SK-N-SH (cell line): ENCODE measurements around the gene OR10H5. TPM values are rescaled to one million over a fixed set of nuclear protein-coding genes. Genes with fewer than 3 reads are reported as not detected.
A peak's percentile ranks its signal among the peaks of the same experiment; 100 is the strongest.

Experiments
- CTCF ChIA-PET: fragments of 300-600, 350-600 bp; formaldehyde crosslinking; extraction: SDS; loops from one replicate; lab custom pipeline; 2021; lab: Yijun Ruan, JAX
- POLR2A ChIA-PET: fragments of 350-600 bp; sonication (Branson Sonifier 250); formaldehyde crosslinking; extraction: SDS; loops from one replicate; lab custom pipeline; 2020; ENCODE audit warnings: antibody characterized with exemption, inconsistent platforms; lab: Yijun Ruan, JAX
- DNase-seq: peaks from one replicate; pipeline ENCODE4 v3.0.0; 2012
- H2AFZ ChIP-seq: fragments of 200-600 bp; sonication (generic); 2 replicates; pipeline ENCODE4 v1.8.1; 2016; ENCODE audit warnings: antibody characterized with exemption, mild to moderate bottlenecking, low read depth
- H3F3A ChIP-seq: fragments of 200-600 bp; sonication (generic); replicated peaks from 2 replicates; pipeline ENCODE3; 2016; ENCODE audit warnings: antibody characterized with exemption, mild to moderate bottlenecking; ENCODE audit not compliant: insufficient read depth
- H3K27ac ChIP-seq, 2 experiments: fragments of 200-500 bp in 1 of 2; fragments of 200-600 bp in 1 of 2; sonication (Bioruptor generic) in 1 of 2; sonication (generic), shearing (Covaris generic) in 1 of 2; 2 replicates each; pipeline versions ENCODE4 v1.5.1 to v1.6.1; 2014 to 2016; ENCODE audit warnings: low read depth in 2 of 2, inconsistent platforms in 1 of 2, low read length in 1 of 2, mild to moderate bottlenecking in 1 of 2, mixed read lengths in 1 of 2
- H3K27me3 ChIP-seq: fragments of 200-600 bp; sonication (generic), shearing (Covaris generic); 2 replicates; pipeline ENCODE4 v1.6.1; 2016; ENCODE audit warnings: mixed run types; ENCODE audit not compliant: insufficient read depth
- H3K36me3 ChIP-seq, 2 experiments: fragments of 200-500 bp in 1 of 2; fragments of 200-600 bp in 1 of 2; sonication (Bioruptor generic) in 1 of 2; sonication (generic) in 1 of 2; replicated peaks in 1 of 2; 2 replicates each; pipeline versions ENCODE3 to v1.5.1; 2014 to 2016; ENCODE audit warnings: low read length in 1 of 2, mild to moderate bottlenecking in 1 of 2; ENCODE audit not compliant: insufficient read depth in 2 of 2, control insufficient read depth in 1 of 2
- H3K4me1 ChIP-seq, 2 experiments: fragments of 200-500 bp in 1 of 2; fragments of 200-600 bp in 1 of 2; sonication (Bioruptor generic) in 1 of 2; sonication (generic), shearing (Covaris generic) in 1 of 2; 2 replicates each; pipeline versions ENCODE4 v1.5.1 to v1.6.1; 2014 to 2016; ENCODE audit warnings: low read depth in 1 of 2, low read length in 1 of 2, mixed run types in 1 of 2; ENCODE audit not compliant: insufficient read depth in 2 of 2, control insufficient read depth in 1 of 2
- H3K4me2 ChIP-seq: fragments of 200-600 bp; sonication (generic), shearing (Covaris generic); 2 replicates; pipeline ENCODE4 v1.6.1; 2017; ENCODE audit warnings: mixed run types
- H3K4me3 ChIP-seq, 2 experiments: fragments of 200-500 bp in 1 of 2; fragments of 200-600 bp in 1 of 2; sonication (Bioruptor generic) in 1 of 2; sonication (generic), shearing (Covaris generic) in 1 of 2; 2 replicates each; pipeline versions ENCODE4 v1.5.1 to v1.8.1; 2014 to 2016; ENCODE audit warnings: low read depth in 2 of 2, inconsistent platforms in 1 of 2, low read length in 1 of 2, mild to moderate bottlenecking in 1 of 2, mixed read lengths in 1 of 2, moderate library complexity in 1 of 2
- H3K79me2 ChIP-seq: fragments of 200-600 bp; sonication (generic); 2 replicates; pipeline ENCODE4 v1.8.1; 2017; ENCODE audit warnings: mild to moderate bottlenecking; ENCODE audit not compliant: insufficient read depth
- H3K9ac ChIP-seq: fragments of 200-600 bp; sonication (generic); 2 replicates; pipeline ENCODE4 v1.6.1; 2017; ENCODE audit warnings: mixed run types
- H3K9me2 ChIP-seq: fragments of 200-600 bp; sonication (generic); 2 replicates; pipeline ENCODE4 v1.6.1; 2017; ENCODE audit warnings: mixed run types
- H3K9me3 ChIP-seq: fragments of 200-600 bp; sonication (generic); 2 replicates; pipeline ENCODE4 v1.6.1; 2017; ENCODE audit warnings: mixed run types, mild to moderate bottlenecking, moderate library complexity
- H4K20me1 ChIP-seq: fragments of 200-600 bp; sonication (generic); 2 replicates; pipeline ENCODE4 v1.6.1; 2017; ENCODE audit warnings: mild to moderate bottlenecking, mixed run types; ENCODE audit not compliant: insufficient read depth
- EP300 ChIP-seq, 2 experiments: IDR thresholded peaks; 2 replicates each; pipeline versions ENCODE4 v1.4.0 to v1.6.1; 2012; ENCODE audit warnings: borderline replicate concordance in 1 of 2, low read depth in 1 of 2, low read length in 1 of 2
- MXI1 ChIP-seq: IDR thresholded peaks from 2 replicates; pipeline ENCODE4 v1.6.1; 2012; ENCODE audit warnings: mild to moderate bottlenecking, low read depth, low read length, improper control_type of control experiment
- RAD21 ChIP-seq: IDR thresholded peaks from 2 replicates; pipeline ENCODE4 v1.6.1; 2012; ENCODE audit warnings: mild to moderate bottlenecking, low read length
- TEAD4 ChIP-seq: IDR thresholded peaks from 2 replicates; pipeline ENCODE4 v1.4.0; 2012; ENCODE audit warnings: mild to moderate bottlenecking, borderline replicate concordance; ENCODE audit not compliant: insufficient read depth
- WGBS: methylation state at CpG from one replicate; pipeline ENCODE4 v1.1.6; 2017; ENCODE audit warnings: low lambda C conversion rate; 5-methylcytosine and 5-hydroxymethylcytosine counted together
- polyA plus RNA-seq, 3 experiments: library from polyadenylated mRNA; depleted of rRNA; stranded (reverse); fragments of >200 nt; gene quantifications; 2 replicates each; pipeline ENCODE4 v1.2.3, GENCODE V29; 2012
- TF ChIP-seq, protein P1 (sequence below): fragments of 150-350 bp; IDR thresholded peaks from 2 replicates; pipeline ENCODE4 v1.6.1; 2016; ENCODE audit warnings: mild to moderate bottlenecking, low read depth, low read length
- TF ChIP-seq, protein P2 (sequence below): fragments of 200-600 bp; sonication (generic); IDR thresholded peaks from 2 replicates; pipeline ENCODE4 v1.6.1; 2017; ENCODE audit warnings: antibody characterized with exemption, mild to moderate bottlenecking, moderate library complexity
- TF ChIP-seq, protein P3 (sequence below): fragments of 150-350 bp; IDR thresholded peaks from 2 replicates; pipeline ENCODE4 v1.6.1; 2017; ENCODE audit warnings: antibody characterized with exemption, low read length, low read depth, borderline replicate concordance
- TF ChIP-seq, protein P4 (sequence below): IDR thresholded peaks from 2 replicates; pipeline ENCODE4; 2012
- TF ChIP-seq, protein P5 (sequence below): IDR thresholded peaks from 2 replicates; pipeline ENCODE4 v1.4.0; 2012; ENCODE audit warnings: low read depth, borderline replicate concordance

OR10H5 gene
- polyA plus RNA-seq, 1 of the 3 experiments (the other 2 are of a cell fraction), result not detected

DNA sequence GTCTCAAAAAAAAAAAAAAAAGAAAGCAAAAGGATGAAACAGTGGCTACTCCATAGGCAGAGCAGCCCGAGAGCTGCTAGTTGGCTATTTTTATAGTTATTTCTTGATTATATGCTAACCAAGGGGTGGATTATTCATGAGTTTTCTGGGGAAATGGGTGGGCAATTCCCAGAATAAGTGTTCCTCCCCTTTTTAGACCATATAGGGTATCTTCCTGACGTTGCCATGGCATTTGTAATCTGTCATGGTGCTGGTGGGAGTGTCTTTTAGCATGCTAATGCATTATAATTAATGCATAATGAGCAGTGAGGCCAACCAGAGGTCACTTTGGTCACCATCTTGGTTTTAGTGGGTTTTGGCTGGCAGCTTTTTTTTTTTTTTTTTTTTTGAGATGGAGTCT, 53.4 kb downstream of the OR10H5 start:
- POLR2A ChIA-PET, result no interaction called here
- no peak overlapping the region for H2AFZ ChIP-seq
- no peaks in the 10 kb centered on the region for H4K20me1 ChIP-seq
- no peak overlapping the region for H3K27ac ChIP-seq
- no peak overlapping the region for H3K4me3 ChIP-seq
- no peak for TF ChIP-seq TEAD4
- no peak for TF ChIP-seq EP300 (IDR thresholded peaks at IDR 0.05; ENCODE audit: borderline replicate concordance in 1 of 2, low read depth in 1 of 2, low read length in 1 of 2)
- TF ChIP-seq, protein P1, sequence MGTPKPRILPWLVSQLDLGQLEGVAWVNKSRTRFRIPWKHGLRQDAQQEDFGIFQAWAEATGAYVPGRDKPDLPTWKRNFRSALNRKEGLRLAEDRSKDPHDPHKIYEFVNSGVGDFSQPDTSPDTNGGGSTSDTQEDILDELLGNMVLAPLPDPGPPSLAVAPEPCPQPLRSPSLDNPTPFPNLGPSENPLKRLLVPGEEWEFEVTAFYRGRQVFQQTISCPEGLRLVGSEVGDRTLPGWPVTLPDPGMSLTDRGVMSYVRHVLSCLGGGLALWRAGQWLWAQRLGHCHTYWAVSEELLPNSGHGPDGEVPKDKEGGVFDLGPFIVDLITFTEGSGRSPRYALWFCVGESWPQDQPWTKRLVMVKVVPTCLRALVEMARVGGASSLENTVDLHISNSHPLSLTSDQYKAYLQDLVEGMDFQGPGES, result no peak
- TF ChIP-seq MXI1, result no peak
- TF ChIP-seq, all 33 proteins: peak for 0
- H3F3A ChIP-seq, result peaks cover 4% of the 10 kb centered on the region
- H3K27me3 ChIP-seq, result peaks cover under 1% of the 10 kb centered on the region; the same call in 1 of the 2 replicates
- no peak overlapping the region for H3K4me2 ChIP-seq
- 0% methylated on average over 2 of the region's 2 CpGs for WGBS
- H3K4me1 ChIP-seq, result peaks cover 2 to 4% of the 10 kb centered on the region in 2 experiments; a peak in 2 of 4 replicates
- no peak overlapping the region for H3K9ac ChIP-seq
- H3K9me3 ChIP-seq, result no peaks in the 10 kb centered on the region
- no peak for DNase-seq
- H3K36me3 ChIP-seq, result no peaks in the 10 kb centered on the region
- no peaks in the 10 kb centered on the region for H3K9me2 ChIP-seq
- H3K79me2 ChIP-seq, result no peaks in the 10 kb centered on the region
- CTCF ChIA-PET, result no interaction called here

DNA sequence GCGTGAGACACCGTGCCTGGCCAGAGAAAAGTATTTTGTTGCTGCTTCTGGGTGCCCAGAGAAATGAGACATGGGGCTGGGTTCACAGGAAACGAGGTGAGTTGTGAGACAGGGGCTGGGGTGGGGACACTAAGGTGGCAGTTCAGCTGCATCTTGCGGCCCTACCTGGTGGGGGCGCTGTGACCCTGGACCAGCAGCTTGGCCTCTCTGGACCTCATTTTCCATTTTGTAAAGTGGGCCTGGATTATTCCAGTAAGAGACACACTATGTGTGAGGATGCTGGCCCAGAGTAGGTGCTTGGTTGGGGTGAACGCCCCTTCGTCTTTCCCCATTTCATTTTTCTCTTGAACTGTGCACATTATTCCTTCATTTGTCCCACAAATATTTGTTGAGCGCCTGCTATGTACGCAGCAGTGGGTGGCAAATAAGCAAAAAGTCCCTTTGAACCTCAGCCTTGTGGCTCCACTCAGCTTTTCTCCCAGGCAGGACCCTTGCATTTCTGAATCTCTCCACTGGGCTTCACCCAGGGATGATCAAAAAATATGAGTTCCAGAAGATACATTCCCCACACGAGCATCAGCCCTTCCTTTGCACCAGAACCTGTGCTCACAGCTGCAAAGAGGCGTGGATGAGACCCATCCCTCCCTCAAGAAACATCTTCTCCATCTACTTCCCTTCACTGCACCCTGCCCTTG, 54.6 kb downstream of the OR10H5 start:
- Histone ChIP-seq H3K36me3 (no peaks in the 10 kb centered on the region), H3K79me2 (no peaks in the 10 kb centered on the region), H3K27me3 (peaks cover 7% of the 10 kb centered on the region; the same call in 1 of the 2 replicates), H3K4me3 (no peak overlapping the region)
- TF ChIP-seq, protein P2, sequence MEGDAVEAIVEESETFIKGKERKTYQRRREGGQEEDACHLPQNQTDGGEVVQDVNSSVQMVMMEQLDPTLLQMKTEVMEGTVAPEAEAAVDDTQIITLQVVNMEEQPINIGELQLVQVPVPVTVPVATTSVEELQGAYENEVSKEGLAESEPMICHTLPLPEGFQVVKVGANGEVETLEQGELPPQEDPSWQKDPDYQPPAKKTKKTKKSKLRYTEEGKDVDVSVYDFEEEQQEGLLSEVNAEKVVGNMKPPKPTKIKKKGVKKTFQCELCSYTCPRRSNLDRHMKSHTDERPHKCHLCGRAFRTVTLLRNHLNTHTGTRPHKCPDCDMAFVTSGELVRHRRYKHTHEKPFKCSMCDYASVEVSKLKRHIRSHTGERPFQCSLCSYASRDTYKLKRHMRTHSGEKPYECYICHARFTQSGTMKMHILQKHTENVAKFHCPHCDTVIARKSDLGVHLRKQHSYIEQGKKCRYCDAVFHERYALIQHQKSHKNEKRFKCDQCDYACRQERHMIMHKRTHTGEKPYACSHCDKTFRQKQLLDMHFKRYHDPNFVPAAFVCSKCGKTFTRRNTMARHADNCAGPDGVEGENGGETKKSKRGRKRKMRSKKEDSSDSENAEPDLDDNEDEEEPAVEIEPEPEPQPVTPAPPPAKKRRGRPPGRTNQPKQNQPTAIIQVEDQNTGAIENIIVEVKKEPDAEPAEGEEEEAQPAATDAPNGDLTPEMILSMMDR, result peak; percentile 40
- TF ChIP-seq, protein P3, sequence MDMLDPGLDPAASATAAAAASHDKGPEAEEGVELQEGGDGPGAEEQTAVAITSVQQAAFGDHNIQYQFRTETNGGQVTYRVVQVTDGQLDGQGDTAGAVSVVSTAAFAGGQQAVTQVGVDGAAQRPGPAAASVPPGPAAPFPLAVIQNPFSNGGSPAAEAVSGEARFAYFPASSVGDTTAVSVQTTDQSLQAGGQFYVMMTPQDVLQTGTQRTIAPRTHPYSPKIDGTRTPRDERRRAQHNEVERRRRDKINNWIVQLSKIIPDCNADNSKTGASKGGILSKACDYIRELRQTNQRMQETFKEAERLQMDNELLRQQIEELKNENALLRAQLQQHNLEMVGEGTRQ, result no peak
- no peak for TF ChIP-seq MXI1
- TF ChIP-seq, protein P4, sequence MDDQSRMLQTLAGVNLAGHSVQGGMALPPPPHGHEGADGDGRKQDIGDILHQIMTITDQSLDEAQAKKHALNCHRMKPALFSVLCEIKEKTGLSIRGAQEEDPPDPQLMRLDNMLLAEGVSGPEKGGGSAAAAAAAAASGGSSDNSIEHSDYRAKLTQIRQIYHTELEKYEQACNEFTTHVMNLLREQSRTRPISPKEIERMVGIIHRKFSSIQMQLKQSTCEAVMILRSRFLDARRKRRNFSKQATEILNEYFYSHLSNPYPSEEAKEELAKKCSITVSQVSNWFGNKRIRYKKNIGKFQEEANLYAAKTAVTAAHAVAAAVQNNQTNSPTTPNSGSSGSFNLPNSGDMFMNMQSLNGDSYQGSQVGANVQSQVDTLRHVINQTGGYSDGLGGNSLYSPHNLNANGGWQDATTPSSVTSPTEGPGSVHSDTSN, result no peak
- TF ChIP-seq, protein P5, sequence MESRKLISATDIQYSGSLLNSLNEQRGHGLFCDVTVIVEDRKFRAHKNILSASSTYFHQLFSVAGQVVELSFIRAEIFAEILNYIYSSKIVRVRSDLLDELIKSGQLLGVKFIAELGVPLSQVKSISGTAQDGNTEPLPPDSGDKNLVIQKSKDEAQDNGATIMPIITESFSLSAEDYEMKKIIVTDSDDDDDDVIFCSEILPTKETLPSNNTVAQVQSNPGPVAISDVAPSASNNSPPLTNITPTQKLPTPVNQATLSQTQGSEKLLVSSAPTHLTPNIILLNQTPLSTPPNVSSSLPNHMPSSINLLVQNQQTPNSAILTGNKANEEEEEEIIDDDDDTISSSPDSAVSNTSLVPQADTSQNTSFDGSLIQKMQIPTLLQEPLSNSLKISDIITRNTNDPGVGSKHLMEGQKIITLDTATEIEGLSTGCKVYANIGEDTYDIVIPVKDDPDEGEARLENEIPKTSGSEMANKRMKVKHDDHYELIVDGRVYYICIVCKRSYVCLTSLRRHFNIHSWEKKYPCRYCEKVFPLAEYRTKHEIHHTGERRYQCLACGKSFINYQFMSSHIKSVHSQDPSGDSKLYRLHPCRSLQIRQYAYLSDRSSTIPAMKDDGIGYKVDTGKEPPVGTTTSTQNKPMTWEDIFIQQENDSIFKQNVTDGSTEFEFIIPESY, result no peak
- no peak for TF ChIP-seq RAD21
- TF ChIP-seq, all 33 proteins: peak for 1
- ChIA-PET CTCF (interaction anchor here (1.1 kb wide), 1 partner anchor 12 kb away, joined by 3 read pairs; no protein-coding TSS in a partner anchor), POLR2A (no interaction called here)
- 25% methylated on average over 11 of the region's 11 CpGs for WGBS
- Histone ChIP-seq H3K9ac (no peak overlapping the region), H3K27ac (no peak overlapping the region), H4K20me1 (no peaks in the 10 kb centered on the region), H3K4me1 (no peaks in the 10 kb centered on the region; a peak in 1 of 4 replicates), H3K9me3 (no peaks in the 10 kb centered on the region), H3F3A (peaks cover 4% of the 10 kb centered on the region), H2AFZ (no peak overlapping the region), H3K4me2 (no peak overlapping the region), H3K9me2 (no peaks in the 10 kb centered on the region)
- DNase-seq, result no peak
